K562 (cell line): Measurements from ENCODE around the gene ACYP2. TPM values are rescaled to one million over a fixed set of nuclear protein-coding genes. Genes with fewer than 3 reads are reported as not detected.

Source experiments
- ATAC-seq: fragments of 200-7000 bp; cut with Tn5 transposase; 3 replicates; pipeline ENCODE4 v1.9.1; 2020; ENCODE audit warnings: moderate library complexity
- BruUV-seq: library from RNA; stranded (reverse); fragments of 400-500 nt; replicated peaks from 2 replicates; lab custom pipeline; 2021; lab: Mats Ljungman, UMichigan
- CTCF ChIA-PET: fragments of 300-600 bp; formaldehyde crosslinking; extraction: SDS; loops from one replicate; lab custom pipeline; 2021; ENCODE audit warnings: low intra/inter-chr PET ratio; lab: Yijun Ruan, JAX
- POLR2A ChIA-PET: fragments of 300-600, 350-650 bp; sonication (Branson Sonifier 250); formaldehyde crosslinking; extraction: SDS; loops from one replicate; lab custom pipeline; 2021; ENCODE audit warnings: antibody characterized with exemption, inconsistent platforms; lab: Yijun Ruan, JAX
- DNase-seq, 4 experiments: peaks; one replicate each; pipeline versions ENCODE4 v3.0.0 to v3.0.0-alpha.2; 2011 to 2018; ENCODE audit warnings: low spot score in 3 of 4, mixed read lengths in 3 of 4; ENCODE audit errors: extremely low read depth in 1 of 4
- FAIRE-seq: peaks from 2 replicates; lab custom pipeline; 2011; peaks lifted over from hg19 to GRCh38; lab: Jason Lieb, UNC
- H2AFZ ChIP-seq: 2 replicates; pipeline ENCODE4 v1.6.0; 2011; ENCODE audit warnings: low read depth, low read length, control low read depth, inconsistent platforms
- H3K27ac ChIP-seq: fragments of 200-600 bp; 3 replicates; pipeline ENCODE4 v1.8.0; 2011; ENCODE audit warnings: low read depth, mild to moderate bottlenecking, control low read depth, inconsistent platforms, low read length, moderate library complexity, mixed read lengths; ENCODE audit errors: extremely low read depth
- H3K27me3 ChIP-seq, 2 experiments: fragments of 300-600 bp in 1 of 2; 2 replicates in 1 of 2; 3 replicates in 1 of 2; pipeline versions ENCODE4 v1.6.0 to v1.8.0; 2011; ENCODE audit warnings: inconsistent platforms in 2 of 2, low read length in 2 of 2, mild to moderate bottlenecking in 1 of 2, mixed read lengths in 1 of 2, moderate library complexity in 1 of 2; ENCODE audit not compliant: control insufficient read depth in 2 of 2, insufficient read depth in 2 of 2
- H3K36me3 ChIP-seq: fragments of 300-600 bp; 3 replicates; pipeline ENCODE4 v1.8.0; 2011; ENCODE audit warnings: mild to moderate bottlenecking, low read length, inconsistent platforms; ENCODE audit not compliant: control insufficient read depth, insufficient read depth
- H3K4me1 ChIP-seq, 2 experiments: fragments of 200-600 bp in 1 of 2; replicated peaks in 1 of 2; 2 replicates in 1 of 2; 3 replicates in 1 of 2; pipeline versions ENCODE4 v1.5.1 to v1.8.0; 2011; ENCODE audit warnings: inconsistent platforms in 2 of 2, low read length in 2 of 2, mild to moderate bottlenecking in 1 of 2, mixed read lengths in 1 of 2, moderate library complexity in 1 of 2; ENCODE audit not compliant: control insufficient read depth in 2 of 2, insufficient read depth in 2 of 2
- H3K4me2 ChIP-seq: 2 replicates; pipeline ENCODE4 v1.6.1; 2011; ENCODE audit warnings: low read length, control low read depth, inconsistent platforms, mixed read lengths; ENCODE audit not compliant: insufficient read depth
- H3K4me3 ChIP-seq: fragments of 200-600 bp; sonication (generic), shearing (Covaris generic); 2 replicates; pipeline ENCODE4 v1.5.1; 2016; ENCODE audit warnings: control low read depth, inconsistent platforms
- H3K79me2 ChIP-seq: fragments of 200-600 bp; 3 replicates; pipeline ENCODE4 v1.8.0; 2011; ENCODE audit warnings: low read length, inconsistent platforms; ENCODE audit not compliant: control insufficient read depth, insufficient read depth
- H3K9ac ChIP-seq, 2 experiments: 2 replicates each; pipeline versions ENCODE4 v1.6.0 to v1.6.1; 2011; ENCODE audit warnings: low read depth in 2 of 2, low read length in 2 of 2, control low read depth in 1 of 2, inconsistent platforms in 1 of 2, mild to moderate bottlenecking in 1 of 2, mixed read lengths in 1 of 2; ENCODE audit not compliant: insufficient read depth in 1 of 2
- H3K9me1 ChIP-seq: one replicate; pipeline ENCODE4 v1.6.0; 2011; ENCODE audit warnings: inconsistent platforms, mild to moderate bottlenecking, low read length, moderate library complexity; ENCODE audit not compliant: control insufficient read depth, insufficient read depth
- H3K9me3 ChIP-seq: replicated peaks from 2 replicates; pipeline ENCODE4 v1.5.1; 2011; ENCODE audit warnings: low read depth, low read length, inconsistent platforms; ENCODE audit not compliant: control insufficient read depth, insufficient read depth
- H4K20me1 ChIP-seq: replicated peaks from 2 replicates; pipeline ENCODE4 v1.6.1; 2011; ENCODE audit warnings: low read length, inconsistent platforms, mixed read lengths; ENCODE audit not compliant: control insufficient read depth, insufficient read depth
- BRD9 ChIP-seq: fragments of 450-650 bp; IDR thresholded peaks from 2 replicates; pipeline ENCODE4 v1.6.1; 2018; ENCODE audit warnings: low read depth; ENCODE audit not compliant: partially characterized antibody
- HDAC8 ChIP-seq: fragments of 450-650 bp; IDR thresholded peaks from 2 replicates; pipeline ENCODE4 v1.6.1; 2016; ENCODE audit warnings: mild to moderate bottlenecking, missing genetic modification characterization, moderate library complexity, missing compliant biosample characterization
- PHB ChIP-seq: fragments of 250-450 bp; sonication (Bioruptor Pico); IDR thresholded peaks from 2 replicates; pipeline ENCODE4 v1.5.0; 2021
- RBM25 ChIP-seq: fragments of 200-400 bp; formaldehyde crosslinking; IDR thresholded peaks from 2 replicates; pipeline ENCODE4 v1.6.1; 2018; ENCODE audit warnings: low read length, low read depth, moderate library complexity; ENCODE audit not compliant: severe bottlenecking
- SNRNP70 ChIP-seq: fragments of 200-400 bp; formaldehyde crosslinking; optimal IDR thresholded peaks from 2 replicates; pipeline ENCODE3; 2017; ENCODE audit warnings: low read depth, low read length
- STAT5B ChIP-seq: fragments of 250-450 bp; sonication (Bioruptor Pico); IDR thresholded peaks from 2 replicates; pipeline ENCODE4 v1.8.0; 2021; ENCODE audit warnings: mild to moderate bottlenecking, inconsistent platforms
- SUPT5H ChIP-seq: fragments of 450-650 bp; IDR thresholded peaks from 2 replicates; pipeline ENCODE4 v1.6.1; 2016
- ZNF146 ChIP-seq: IDR thresholded peaks from one replicate; pipeline ENCODE4 v1.6.1; 2018; ENCODE audit warnings: missing compliant biosample characterization; ENCODE audit not compliant: unreplicated experiment
- ZNF347 ChIP-seq: fragments of 450-650 bp; formaldehyde crosslinking; IDR thresholded peaks from 2 replicates; pipeline ENCODE4 v1.4.0; 2020; ENCODE audit warnings: low read depth, mild to moderate bottlenecking, moderate library complexity
- WGBS: fragments of 100-300 bp; shearing (Covaris generic); methylation state at CpG from one replicate; pipeline ENCODE4 v1.1.6; 2016; ENCODE audit warnings: low coverage, mixed read lengths; ENCODE audit not compliant: insufficient coverage; ENCODE audit errors: missing lambda C conversion rate; 5-methylcytosine and 5-hydroxymethylcytosine counted together
- in situ Hi-C: fragments of 300-500 bp; cut with MboI; formaldehyde crosslinking; loops from 4 replicates; pipeline ENCODE4 v1.15.0; 2018; ENCODE audit warnings: inconsistent platforms, mixed read lengths
- intact Hi-C: fragments of 100-400 bp; cut with micrococcal nuclease; formaldehyde crosslinking; loops from 2 replicates; pipeline ENCODE4 v1.14.2; 2022
- polyA plus RNA-seq, 8 experiments: library from polyadenylated mRNA; depleted of rRNA in 4 of 8; stranded (reverse) in 5 of 8; unstranded in 3 of 8; fragments of >200 nt; fragmentation: Nextera tagmentation in 2 of 8; fragmentation: Illumina TruSeq in 1 of 8; extraction: Ambion mirVana in 2 of 8; extraction: Trizol in 1 of 8; gene quantifications; 2 replicates each; pipeline versions ENCODE4 v1.2.1 to v1.2.3, GENCODE V29; 2011 to 2014; ENCODE audit warnings: inconsistent platforms in 1 of 8, missing spikeins in 1 of 8
- total RNA-seq, 7 experiments: library from RNA; depleted of rRNA in 6 of 7; stranded (reverse); fragments of >200 nt in 6 of 7; fragmentation: Illumina TruSeq in 2 of 7; extraction: Trizol in 2 of 7; gene quantifications; 2 replicates each; pipeline versions ENCODE4 v1.2.1 to v1.2.3, GENCODE V29; 2011 to 2021; ENCODE audit warnings: low replicate concordance in 1 of 7
- TF ChIP-seq, protein P1 (sequence below): fragments of 450-650 bp; formaldehyde crosslinking; IDR thresholded peaks from 2 replicates; pipeline ENCODE4 v1.4.0; 2020; ENCODE audit warnings: mild to moderate bottlenecking

ACYP2 gene
- total and polyA plus RNA-seq, 9 of the 15 experiments (the other 6 are each of a cell fraction or from before 2014, with no cell fraction given), result 1.0 to 4.1 (median 2.0) TPM

GRCh38 chr2:54213082-54213481, 97.7 kb downstream of the ACYP2 start:
- Histone ChIP-seq H3K79me2 (no peaks in the 10 kb centered on the region; the same call in 2 of the 3 replicates), H3K9me3 (no peaks in the 10 kb centered on the region), H3K9me1 (no peaks in the 10 kb centered on the region), H3K27me3 (no peaks in the 10 kb centered on the region), H3K4me3 (no peak overlapping the region), H4K20me1 (no peaks in the 10 kb centered on the region), H3K27ac (no peak overlapping the region), H3K4me1 (no peaks in the 10 kb centered on the region), H3K9ac (no peak overlapping the region), H3K4me2 (no peak overlapping the region), H3K36me3 (no peaks in the 10 kb centered on the region), H2AFZ (no peak overlapping the region)
- in situ Hi-C loops (no loop called here), intact Hi-C loops (no loop called here)
- no peak for FAIRE-seq
- ChIA-PET CTCF (no interaction called here), POLR2A (no interaction called here)
- no TSS peak for BruUV-seq
- no peak for ATAC-seq
- TF ChIP-seq SNRNP70, result no peak
- no peak for TF ChIP-seq SUPT5H
- TF ChIP-seq HDAC8 (tag), result no peak
- TF ChIP-seq ZNF347, result no peak
- no peak for TF ChIP-seq STAT5B (CRISPR knock-in tag)
- TF ChIP-seq, protein P1, sequence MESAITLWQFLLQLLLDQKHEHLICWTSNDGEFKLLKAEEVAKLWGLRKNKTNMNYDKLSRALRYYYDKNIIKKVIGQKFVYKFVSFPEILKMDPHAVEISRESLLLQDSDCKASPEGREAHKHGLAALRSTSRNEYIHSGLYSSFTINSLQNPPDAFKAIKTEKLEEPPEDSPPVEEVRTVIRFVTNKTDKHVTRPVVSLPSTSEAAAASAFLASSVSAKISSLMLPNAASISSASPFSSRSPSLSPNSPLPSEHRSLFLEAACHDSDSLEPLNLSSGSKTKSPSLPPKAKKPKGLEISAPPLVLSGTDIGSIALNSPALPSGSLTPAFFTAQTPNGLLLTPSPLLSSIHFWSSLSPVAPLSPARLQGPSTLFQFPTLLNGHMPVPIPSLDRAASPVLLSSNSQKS, result no peak
- TF ChIP-seq BRD9, result no peak
- TF ChIP-seq ZNF146 (CRISPR knock-in tag), result peak; percentile 72
- TF ChIP-seq RBM25, result peak; percentile 12
- no peak for TF ChIP-seq PHB (CRISPR knock-in tag)
- WGBS, result 21% methylated on average over 4 of the region's 4 CpGs
- no peak for DNase-seq
